HepG2 (cell line): ENCODE data around the gene DPH1. TPM values are rescaled to one million over a fixed set of nuclear protein-coding genes. Genes with fewer than 3 reads are reported as not detected.
A peak's percentile ranks its signal among the peaks of the same experiment; 100 is the strongest.

ENCODE experiments used
- ARHGAP35 ChIP-seq: sonication (generic); formaldehyde crosslinking; IDR thresholded peaks from 2 replicates; pipeline ENCODE4 v1.9.0; 2022; ENCODE audit warnings: mild to moderate bottlenecking, inconsistent platforms, moderate library complexity, missing genetic modification reagents, borderline replicate concordance
- FOSL1 ChIP-seq: sonication (generic); formaldehyde crosslinking; IDR thresholded peaks from 2 replicates; pipeline ENCODE4 v1.9.0; 2021; ENCODE audit warnings: missing genetic modification reagents, borderline replicate concordance
- FOSL2 ChIP-seq: sonication (generic); formaldehyde crosslinking; IDR thresholded peaks from 2 replicates; pipeline ENCODE4 v1.4.0; 2020; ENCODE audit warnings: missing genetic modification reagents
- FOXC1 ChIP-seq: sonication (generic); formaldehyde crosslinking; IDR thresholded peaks from 2 replicates; pipeline ENCODE4 v1.8.0; 2022; ENCODE audit warnings: mild to moderate bottlenecking, missing genetic modification reagents, borderline replicate concordance
- KDM3A ChIP-seq: IDR thresholded peaks from 2 replicates; pipeline ENCODE4 v1.6.1; 2018; ENCODE audit warnings: low read depth, missing compliant biosample characterization
- MAF1 ChIP-seq: sonication (generic); formaldehyde crosslinking; IDR thresholded peaks from 2 replicates; pipeline ENCODE4 v1.5.0; 2020; ENCODE audit warnings: missing genetic modification reagents, borderline replicate concordance
- MED1 ChIP-seq: sonication (generic); formaldehyde crosslinking; IDR thresholded peaks from 2 replicates; pipeline ENCODE4 v1.4.0; 2020; ENCODE audit warnings: missing genetic modification reagents
- MXD3 ChIP-seq: IDR thresholded peaks from 2 replicates; pipeline ENCODE4 v1.6.1; 2016; ENCODE audit warnings: mild to moderate bottlenecking, missing biosample characterization, missing genetic modification reagents
- PBX2 ChIP-seq: IDR thresholded peaks from 2 replicates; pipeline ENCODE4 v1.6.1; 2016; ENCODE audit warnings: control low read depth
- PHF20 ChIP-seq: sonication (generic); formaldehyde crosslinking; IDR thresholded peaks from 2 replicates; pipeline ENCODE4 v1.5.0; 2020; ENCODE audit warnings: mild to moderate bottlenecking, missing genetic modification reagents
- RFX5 ChIP-seq: IDR thresholded peaks from 2 replicates; pipeline ENCODE4 v1.6.1; 2011; ENCODE audit warnings: low read depth, low read length, improper control_type of control experiment
- SMAD9 ChIP-seq: sonication (generic); formaldehyde crosslinking; IDR thresholded peaks from 2 replicates; pipeline ENCODE4 v1.5.1; 2020; ENCODE audit warnings: mild to moderate bottlenecking, missing genetic modification reagents
- SP2 ChIP-seq: sonication (generic); formaldehyde crosslinking; IDR thresholded peaks from 2 replicates; pipeline ENCODE4 v1.5.1; 2020; ENCODE audit warnings: mild to moderate bottlenecking, missing genetic modification reagents
- THRA ChIP-seq: sonication (generic); formaldehyde crosslinking; IDR thresholded peaks from 2 replicates; pipeline ENCODE4 v1.4.0; 2020; ENCODE audit warnings: missing genetic modification reagents, borderline replicate concordance
- ZBTB7B ChIP-seq: sonication (generic); formaldehyde crosslinking; IDR thresholded peaks from 2 replicates; pipeline ENCODE4 v1.4.0; 2020; ENCODE audit warnings: missing genetic modification reagents
- ZFAT ChIP-seq: sonication (generic); formaldehyde crosslinking; conservative IDR thresholded peaks from 2 replicates; pipeline ENCODE4 v1.8.1; 2023; ENCODE audit warnings: missing genetic modification reagents, inconsistent platforms
- ZNF335 ChIP-seq: sonication (generic); formaldehyde crosslinking; IDR thresholded peaks from 2 replicates; pipeline ENCODE4 v1.4.0; 2020; ENCODE audit warnings: missing genetic modification reagents
- ZNF343 ChIP-seq: sonication (generic); formaldehyde crosslinking; IDR thresholded peaks from 2 replicates; pipeline ENCODE4 v1.4.0; 2020; ENCODE audit warnings: mild to moderate bottlenecking, missing genetic modification reagents
- ZNF564 ChIP-seq: sonication (generic); formaldehyde crosslinking; IDR thresholded peaks from 2 replicates; pipeline ENCODE4 v1.8.1; 2023; ENCODE audit warnings: mild to moderate bottlenecking, missing genetic modification reagents
- ZNF724P ChIP-seq: sonication (generic); formaldehyde crosslinking; IDR thresholded peaks from 2 replicates; pipeline ENCODE4 v1.8.0; 2022; ENCODE audit warnings: missing genetic modification reagents, borderline replicate concordance
- ZNF749 ChIP-seq: sonication (generic); formaldehyde crosslinking; IDR thresholded peaks from 2 replicates; pipeline ENCODE4 v1.8.0; 2022; ENCODE audit warnings: mild to moderate bottlenecking, missing genetic modification reagents, moderate library complexity, borderline replicate concordance
- ZNF784 ChIP-seq: sonication (generic); formaldehyde crosslinking; IDR thresholded peaks from 2 replicates; pipeline ENCODE4 v1.5.1; 2020; ENCODE audit warnings: missing genetic modification reagents, mild to moderate bottlenecking, borderline replicate concordance
- polyA plus RNA-seq, 8 experiments: library from polyadenylated mRNA; depleted of rRNA in 3 of 8; stranded (reverse) in 7 of 8; unstranded in 1 of 8; fragments of >200 nt; fragmentation: Illumina TruSeq in 4 of 8; extraction: Trizol in 4 of 8; gene quantifications; 2 replicates each; pipeline versions ENCODE4 v1.2.1 to v1.2.3, GENCODE V29; 2011 to 2016; ENCODE audit warnings: low read depth in 4 of 8, missing spikeins in 1 of 8, mixed read lengths in 1 of 8; ENCODE audit not compliant: insufficient read depth in 1 of 8
- total RNA-seq, 5 experiments: library from RNA; depleted of rRNA; stranded (reverse); fragments of >200 nt; fragmentation: Illumina TruSeq; extraction: Trizol; gene quantifications; 2 replicates each; pipeline ENCODE4 v1.2.3, GENCODE V29; 2016; ENCODE audit warnings: low read depth in 1 of 5

The DPH1 gene
- total and polyA plus RNA-seq, 2 of the 13 experiments (the other 11 are each of a cell fraction or from before 2014, with no cell fraction given), result 25.3 to 42.8 TPM

GRCh38 chr17:2029911-2030778, at the start of gene DPH1 (continued):
- TF ChIP-seq FOSL2 (peak; percentile 56), ZNF784 (CRISPR knock-in tag) (peak; percentile 64; the same call in 1 of the 2 replicates), ZNF343 (CRISPR knock-in tag) (no peak), ZNF335 (CRISPR knock-in tag) (peak; percentile 73; the same call in 1 of the 2 replicates), FOSL1 (peak; percentile 22; the same call in 1 of the 2 replicates), RFX5 (0 out of 2 replicates have a peak, but pooled peaks have one; percentile 38), ZNF724P (CRISPR knock-in tag) (0 out of 2 replicates have a peak, but pooled peaks have one; percentile 74), FOXC1 (CRISPR knock-in tag) (peak; percentile 73; the same call in 1 of the 2 replicates), THRA (peak; percentile 81), KDM3A (CRISPR knock-in tag) (peak; percentile 79; the same call in 1 of the 2 replicates), PBX2 (CRISPR knock-in tag) (no peak), MAF1 (CRISPR knock-in tag) (peak; percentile 51; the same call in 1 of the 2 replicates), SMAD9 (CRISPR knock-in tag) (0 out of 2 replicates have a peak, but pooled peaks have one; percentile 58), MED1 (CRISPR knock-in tag) (peak; percentile 43), ZNF564 (CRISPR knock-in tag) (peak; percentile 70; the same call in 1 of the 2 replicates), ZFAT (no peak), SP2 (CRISPR knock-in tag) (peak; percentile 44; the same call in 1 of the 2 replicates), ZBTB7B (CRISPR knock-in tag) (peak; percentile 81), ARHGAP35 (CRISPR knock-in tag) (0 out of 2 replicates have a peak, but pooled peaks have one; percentile 61), MXD3 (CRISPR knock-in tag) (peak; percentile 98), PHF20 (CRISPR knock-in tag) (peak; percentile 77; the same call in 1 of the 2 replicates), ZNF749 (CRISPR knock-in tag) (peak; percentile 77; the same call in 1 of the 2 replicates)
